Heart left ventricle (tissue), 16 donors: ENCODE results near the gene REV3L. TPM values are rescaled to one million over a fixed set of nuclear protein-coding genes. Genes with fewer than 3 reads are reported as not detected.
"Not testable (repeated sequence)": the region's sequence is repeated elsewhere in the genome, so short reads cannot be mapped to it uniquely, and the experiment has no call there.

Source experiments
- ATAC-seq, 4 donors: fragments of 200-7000 bp; cut with Tn5 transposase; one replicate each; pipeline ENCODE4 v1.9.1; 2020 to 2022; ENCODE audit warnings: moderate library complexity in 4 of 4, mild to moderate bottlenecking in 3 of 4, moderate number of reproducible peaks in 1 of 4
- DNase-seq, 5 donors: peaks; one replicate each; pipeline ENCODE4 v3.0.0-alpha.2; 2020
- H3K27ac ChIP-seq, 12 donors: fragments of 200-600 bp; sonication (generic) in 4 of 12; one replicate each; pipeline versions ENCODE4 v1.5.0 to v1.8.0; 2016 to 2022; ENCODE audit warnings: mild to moderate bottlenecking in 2 of 12
- H3K27me3 ChIP-seq, 9 donors: fragments of 200-600 bp; sonication (generic) in 2 of 9; one replicate each; pipeline versions ENCODE4 v1.5.1 to v1.8.0; 2016 to 2022; ENCODE audit warnings: mild to moderate bottlenecking in 3 of 9
- H3K36me3 ChIP-seq, 9 donors: fragments of 200-600 bp; sonication (generic) in 2 of 9; one replicate each; pipeline versions ENCODE4 v1.5.0 to v1.8.0; 2018 to 2022; ENCODE audit warnings: mild to moderate bottlenecking in 2 of 9
- H3K4me1 ChIP-seq, 12 donors: fragments of 200-600 bp; sonication (generic) in 4 of 12; one replicate each; pipeline versions ENCODE4 v1.5.0 to v1.8.0; 2016 to 2022; ENCODE audit warnings: mild to moderate bottlenecking in 3 of 12
- H3K4me3 ChIP-seq, 12 donors: fragments of 200-600 bp; sonication (generic) in 4 of 12; one replicate each; pipeline versions ENCODE4 v1.5.0 to v1.8.0; 2017 to 2022; ENCODE audit warnings: mild to moderate bottlenecking in 9 of 12, moderate library complexity in 4 of 12
- H3K9me3 ChIP-seq, 12 donors: fragments of 200-600 bp; sonication (generic) in 4 of 12; one replicate each; pipeline versions ENCODE4 v1.5.0 to v1.8.0; 2016 to 2022; ENCODE audit warnings: mild to moderate bottlenecking in 1 of 12
- POLR2A ChIP-seq, 2 donors: fragments of 450-650 bp; IDR thresholded peaks; one replicate each; pipeline ENCODE4 v1.6.1; 2017; ENCODE audit warnings: antibody characterized with exemption in 2 of 2, mild to moderate bottlenecking in 2 of 2, moderate library complexity in 2 of 2
- WGBS, 4 donors: extraction: QIAGEN DNeasy Blood & Tissue Kit in 2 of 4; methylation state at CpG; one replicate each; pipeline versions ENCODE4 v1.1.5 to v1.1.7; 2013 to 2018; 5-methylcytosine and 5-hydroxymethylcytosine counted together
- intact Hi-C, 10 donors: fragments of 100-400 bp; cut with DNase I; formaldehyde crosslinking; loops; one replicate each; pipeline versions ENCODE4 v1.11.1 to v1.14.2; 2022
- polyA plus RNA-seq, 2 donors: library from polyadenylated mRNA; stranded (reverse); fragments of 200-250 nt; gene quantifications; one replicate each; pipeline ENCODE4 v1.2.3, GENCODE V29; 2013
- total RNA-seq, 9 donors: library from RNA; depleted of rRNA in 2 of 9; stranded (reverse); fragments of >200 nt in 2 of 9; fragmentation: NEBNext Ultra II Directional in 3 of 9; extraction: Animal tissue kit (Norgen Biotek cat#: 25700) in 3 of 9; gene quantifications; one replicate each; pipeline versions ENCODE4 v1.1.0 to v1.2.4, GENCODE V29; 2016 to 2023
- TF ChIP-seq, protein P1 (sequence below), 12 donors: fragments of 200-600 bp; sonication (generic) in 4 of 12; IDR thresholded peaks; one replicate each; pipeline versions ENCODE4 v1.5.0 to v1.8.0; 2018 to 2022; ENCODE audit warnings: antibody characterized with exemption in 12 of 12, mild to moderate bottlenecking in 5 of 12
- donor health status: ischemic (EF 13 %, LVEDD 7.1; RV severe dilation, severe dysfunction).
- donor health status: healthy with polysubstance abuse.
- donor health status: DM: no; HTN: yes; CAD: no.
- donor health status: DM: no; HTN: no; CAD: no.
- donor health status: ischemic (EF 25% LVEDD 6.9; RV normal size, moderate dysfunction).
- donor health status: ischemic (EF 25% LVEDD 5.7; RV mildly dilated, moderate dysfunction).
- donor health status: healthy.
- donor health status: DM: yes; HTN: yes; CAD: no.
- donor health status: ischemic (EF 35%, LVEDD 5.7; RV mildly dilated, moderate dysfunction).
- donor health status: nonischemic (EF 11% LVEDD 7.7; RV severe dilation, severe dysfunction).
- donor health status: DM: yes; HTN: yes; CAD: no.
- donor health status: PGD.
- donor health status: ischemic (EF 29% LVEDD 5.4; RV normal size, mild dysfunction).
- donor health status: nonischemic (EF 23%, LVEDD 6.1; RV moderate dilation, normal function).

Gene REV3L
- total and polyA plus RNA-seq, 11 donors, result 6.1 to 20.0 (median 13.0) TPM

DNA sequence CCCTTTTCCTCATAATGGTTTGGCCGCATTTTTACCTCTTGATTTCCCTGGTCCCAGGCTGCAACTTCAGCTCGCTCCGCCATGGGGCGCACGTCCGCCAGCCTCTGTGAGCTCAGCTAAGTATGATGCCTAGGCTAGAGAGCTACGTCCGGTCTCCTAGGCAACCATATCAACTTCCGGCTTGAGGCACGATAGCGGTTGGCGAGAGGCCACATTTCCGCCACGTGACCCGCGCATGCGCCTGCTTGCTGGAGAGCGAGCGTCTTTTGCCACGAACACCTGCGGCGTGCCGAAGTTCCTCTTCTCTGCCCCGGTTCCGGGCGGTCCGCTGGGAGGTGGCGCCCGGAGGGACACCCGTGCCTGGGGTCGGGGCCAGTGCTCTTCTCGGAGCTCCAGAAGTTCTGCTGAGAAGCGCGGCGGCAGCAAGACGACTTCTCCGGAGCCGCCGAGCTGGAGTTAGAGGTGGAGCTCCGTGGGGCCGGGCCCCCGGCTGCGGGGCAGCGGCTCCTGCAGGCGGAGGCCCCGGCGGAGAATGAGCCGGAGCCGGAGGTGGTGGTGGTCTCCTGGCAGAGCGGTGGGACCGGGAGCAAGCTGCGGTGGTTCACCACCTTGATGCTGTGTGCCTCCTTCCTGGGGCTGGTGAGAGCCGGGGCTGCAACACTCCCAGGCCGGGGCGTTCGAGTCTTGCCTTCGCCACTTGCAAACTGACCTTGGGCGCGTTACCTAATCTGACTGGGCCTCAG lies 223.8 kb downstream of the REV3L start:
- Histone ChIP-seq H3K4me3 (peak overlapping the region; percentile 50 to 94 (median 68)), H3K27me3 (peaks cover 0 to 9% (median 0%) of the 10 kb centered on the region in 9 donors), H3K36me3 (peaks cover 0 to 8% (median 5%) of the 10 kb centered on the region in 9 donors), H3K4me1 (peaks cover 0 to 22% (median 13%) of the 10 kb centered on the region in 12 donors), H3K27ac (peak overlapping the region; percentile 33 to 94 (median 82)), H3K9me3 (no peaks in the 10 kb centered on the region)
- WGBS, 4 donors, result 1 to 3% (median 2%) methylated on average over 29 to 59 of the region's 59 CpGs
- TF ChIP-seq, protein P1, sequence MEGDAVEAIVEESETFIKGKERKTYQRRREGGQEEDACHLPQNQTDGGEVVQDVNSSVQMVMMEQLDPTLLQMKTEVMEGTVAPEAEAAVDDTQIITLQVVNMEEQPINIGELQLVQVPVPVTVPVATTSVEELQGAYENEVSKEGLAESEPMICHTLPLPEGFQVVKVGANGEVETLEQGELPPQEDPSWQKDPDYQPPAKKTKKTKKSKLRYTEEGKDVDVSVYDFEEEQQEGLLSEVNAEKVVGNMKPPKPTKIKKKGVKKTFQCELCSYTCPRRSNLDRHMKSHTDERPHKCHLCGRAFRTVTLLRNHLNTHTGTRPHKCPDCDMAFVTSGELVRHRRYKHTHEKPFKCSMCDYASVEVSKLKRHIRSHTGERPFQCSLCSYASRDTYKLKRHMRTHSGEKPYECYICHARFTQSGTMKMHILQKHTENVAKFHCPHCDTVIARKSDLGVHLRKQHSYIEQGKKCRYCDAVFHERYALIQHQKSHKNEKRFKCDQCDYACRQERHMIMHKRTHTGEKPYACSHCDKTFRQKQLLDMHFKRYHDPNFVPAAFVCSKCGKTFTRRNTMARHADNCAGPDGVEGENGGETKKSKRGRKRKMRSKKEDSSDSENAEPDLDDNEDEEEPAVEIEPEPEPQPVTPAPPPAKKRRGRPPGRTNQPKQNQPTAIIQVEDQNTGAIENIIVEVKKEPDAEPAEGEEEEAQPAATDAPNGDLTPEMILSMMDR (IDR thresholded peaks at IDR 0.05), result peak; percentile 90 to 99 (median 95)
- peak in 1 of 2 donors; percentile 61 for TF ChIP-seq POLR2A (IDR thresholded peaks at IDR 0.05)
- ATAC-seq (peak; percentile 98 to 99 (median 99)), DNase-seq (peak; percentile 98 to 99 (median 99))
- intact Hi-C loops, result loop anchor here in 9 of 10 donors (1.0 to 10.0 kb wide), 9 partner anchors 223 to 786 kb away; partner anchors contain the start of gene REV3L (in 4 of the 9)

DNA sequence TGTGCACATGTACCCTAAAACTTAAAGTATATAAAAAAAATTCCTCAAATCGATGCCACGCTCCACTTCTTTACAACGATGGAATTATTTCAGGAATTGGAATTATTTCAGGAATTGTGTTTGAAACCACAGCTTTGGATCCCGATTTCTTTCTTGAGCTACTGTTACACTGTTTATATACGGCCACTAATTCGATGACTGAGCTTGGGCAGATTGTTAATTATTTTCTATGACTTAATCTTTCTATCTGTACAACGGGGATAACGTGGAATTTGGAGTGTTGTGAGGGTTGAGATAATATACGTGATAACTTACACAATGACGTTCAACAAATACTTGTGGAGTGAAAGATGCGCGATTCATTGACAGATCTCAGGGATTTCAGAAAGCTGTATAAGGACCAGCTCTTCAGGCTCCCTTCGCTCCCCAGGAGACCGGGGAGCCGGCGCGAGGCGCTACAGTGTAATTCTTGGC lies 224.4 kb downstream of the REV3L start:
- peaks cover 0 to 10% (median 0%) of the 10 kb centered on the region in 9 donors for H3K27me3 ChIP-seq
- 15 to 18% (median 17%) methylated on average over 18 of the region's 18 CpGs for WGBS, 4 donors
- TF ChIP-seq, protein P1 (IDR thresholded peaks at IDR 0.05), result no peak
- no peak for TF ChIP-seq POLR2A (IDR thresholded peaks at IDR 0.05)
- ATAC-seq, result no peak
- no peaks in the 10 kb centered on the region for H3K9me3 ChIP-seq
- intact Hi-C loops, result loop anchor here in 9 of 10 donors (1.0 to 10.0 kb wide), 9 partner anchors 224 to 786 kb away; partner anchors contain the start of gene REV3L (in 4 of the 9)
- no peak for DNase-seq
- H3K27ac ChIP-seq, result peak overlapping the region in 10 of 12 donors; percentile 59 to 94 (median 82)
- H3K4me1 ChIP-seq, result peaks cover 0 to 20% (median 13%) of the 10 kb centered on the region in 12 donors
- H3K4me3 ChIP-seq, result peak overlapping the region in 11 of 12 donors; percentile 18 to 94 (median 71)
- peaks cover 0 to 2% (median 0%) of the 10 kb centered on the region in 9 donors for H3K36me3 ChIP-seq

DNA sequence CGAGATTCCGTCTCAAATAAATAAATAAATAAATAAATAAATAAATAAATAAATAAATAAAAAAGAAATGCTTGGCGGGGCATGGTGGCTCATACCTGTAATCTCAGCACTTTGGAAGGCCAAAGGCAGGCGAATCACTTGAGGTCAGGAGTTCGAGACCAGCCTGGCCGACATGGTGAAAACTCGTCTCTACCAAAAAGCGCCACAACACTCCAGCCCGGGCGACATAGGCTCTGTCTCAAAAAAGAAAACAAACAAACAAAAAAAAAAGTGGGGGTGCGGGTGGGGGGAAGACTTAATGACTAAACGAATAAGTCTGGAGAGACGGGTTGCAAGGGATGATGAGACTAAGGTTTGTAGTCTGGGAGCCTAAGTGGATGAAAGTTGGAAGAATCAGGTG lies 225.0 kb downstream of the REV3L start:
- Histone ChIP-seq H3K4me3 (no peak overlapping the region), H3K4me1 (peaks cover 0 to 20% (median 13%) of the 10 kb centered on the region in 12 donors), H3K36me3 (no peaks in the 10 kb centered on the region), H3K9me3 (no peaks in the 10 kb centered on the region), H3K27ac (no peak overlapping the region), H3K27me3 (peaks cover 0 to 10% (median 0%) of the 10 kb centered on the region in 9 donors)
- TF ChIP-seq, protein P1 (IDR thresholded peaks at IDR 0.05), result no peak
- no peak for TF ChIP-seq POLR2A (IDR thresholded peaks at IDR 0.05)
- intact Hi-C loops, result loop anchor here in 8 of 10 donors (2.0 to 10.0 kb wide), 6 partner anchors 224 to 787 kb away; partner anchors contain the start of gene REV3L (in 3 of the 8)
- 92 to 93% (median 92%) methylated on average over 13 of the region's 13 CpGs for WGBS, 4 donors
- ATAC-seq, result no peak
- no peak for DNase-seq

DNA sequence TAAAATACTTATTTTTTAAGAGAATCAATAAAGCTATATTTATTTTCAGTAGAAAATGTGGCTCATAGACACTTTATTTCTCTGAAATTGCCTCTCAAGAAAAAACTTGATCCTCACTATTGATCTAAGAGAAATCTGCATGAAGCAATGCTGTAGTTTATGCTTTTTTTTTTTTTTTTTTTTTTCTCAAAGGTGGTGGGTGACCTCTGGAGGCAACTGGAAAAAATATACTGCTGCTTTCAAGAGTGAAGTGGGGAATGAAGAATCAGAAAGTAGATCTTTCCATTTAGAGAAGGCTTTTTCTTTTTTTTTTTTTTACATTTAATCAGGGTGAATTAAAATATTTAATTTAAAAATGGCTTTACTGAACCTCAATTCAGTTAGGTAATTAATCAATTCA lies 226.4 kb downstream of the REV3L start:
- no peaks in the 10 kb centered on the region for H3K9me3 ChIP-seq
- ATAC-seq (no peak), DNase-seq (no peak)
- peaks cover 0 to 20% (median 13%) of the 10 kb centered on the region in 12 donors for H3K4me1 ChIP-seq
- no peaks in the 10 kb centered on the region for H3K36me3 ChIP-seq
- no peak overlapping the region for H3K4me3 ChIP-seq
- intact Hi-C loops, result loop anchor here in 8 of 10 donors (5.0 to 10.0 kb wide), 5 partner anchors 226 to 788 kb away; partner anchors contain the start of gene REV3L (in 3 of the 8)
- no peak overlapping the region for H3K27ac ChIP-seq
- no peak for TF ChIP-seq POLR2A (IDR thresholded peaks at IDR 0.05)
- TF ChIP-seq, protein P1 (IDR thresholded peaks at IDR 0.05), result peak in 1 of 12 donors; percentile 8
- peaks cover 0 to 10% (median 0%) of the 10 kb centered on the region in 9 donors for H3K27me3 ChIP-seq

DNA sequence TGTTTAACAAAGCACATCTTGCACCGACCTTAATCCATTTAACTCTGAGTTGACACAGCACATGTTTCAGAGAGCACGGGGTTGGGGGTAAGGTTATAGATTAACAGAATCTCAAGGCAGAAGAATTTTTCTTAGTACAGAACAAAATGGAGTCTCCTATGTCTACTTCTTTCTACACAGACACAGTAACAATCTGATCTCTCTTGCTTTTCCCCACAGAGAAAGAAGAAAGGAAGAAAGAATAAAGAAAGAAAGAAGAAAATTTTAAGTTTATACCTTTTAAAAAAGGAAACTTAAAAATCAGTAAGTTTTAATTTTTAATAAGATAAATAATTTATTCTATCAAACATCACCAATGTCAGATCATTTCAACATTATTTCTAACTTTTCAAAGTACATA lies 227.2 kb downstream of the REV3L start:
- H3K9me3 ChIP-seq, ATAC-seq, H3K36me3 ChIP-seq, DNase-seq, H3K27me3 ChIP-seq, H3K4me3 ChIP-seq, H3K27ac ChIP-seq: not testable (repeated sequence)
- intact Hi-C loops, result loop anchor here in 8 of 10 donors (5.0 to 10.0 kb wide), 5 partner anchors 226 to 789 kb away; partner anchors contain the start of gene REV3L (in 3 of the 8)
- 32 to 60% (median 43%) methylated on average over 2 of the region's 2 CpGs for WGBS, 4 donors
- peaks cover 0 to 21% (median 11%) of the 10 kb centered on the region in 12 donors for H3K4me1 ChIP-seq
